Esophagus squamous epithelium (tissue), 4 donors: ENCODE results near the gene DHRS1.

ENCODE experiments used
- CTCF ChIP-seq, 6 experiments: fragments of 450-650 bp in 4 of 6; fragments of 200-600 bp in 2 of 6; sonication (generic) in 2 of 6; IDR thresholded peaks; one replicate each; pipeline ENCODE4 v1.5.1; 2016 to 2019; ENCODE audit warnings: antibody characterized with exemption in 6 of 6, mild to moderate bottlenecking in 4 of 6, moderate library complexity in 4 of 6
- POLR2A ChIP-seq, 4 donors: fragments of 450-650 bp; IDR thresholded peaks; one replicate each; pipeline ENCODE4 v1.6.1; 2017; ENCODE audit warnings: antibody characterized with exemption in 4 of 4, mild to moderate bottlenecking in 4 of 4, moderate library complexity in 3 of 4

GRCh38 chr14:24298892-24299254, 707 bp downstream of the DHRS1 start:
- TF ChIP-seq CTCF (IDR thresholded peaks at IDR 0.05), result no peak
- no peak for TF ChIP-seq POLR2A (IDR thresholded peaks at IDR 0.05)
